ENCODE measurements around the gene DUSP1. TPM values are rescaled to one million over a fixed set of nuclear protein-coding genes. Genes with fewer than 3 reads are reported as not detected.

Gene DUSP1
- total and polyA plus RNA-seq, 2 of the 4 experiments (the other 2 are of a cell fraction): 304 to 467 TPM

DNA sequence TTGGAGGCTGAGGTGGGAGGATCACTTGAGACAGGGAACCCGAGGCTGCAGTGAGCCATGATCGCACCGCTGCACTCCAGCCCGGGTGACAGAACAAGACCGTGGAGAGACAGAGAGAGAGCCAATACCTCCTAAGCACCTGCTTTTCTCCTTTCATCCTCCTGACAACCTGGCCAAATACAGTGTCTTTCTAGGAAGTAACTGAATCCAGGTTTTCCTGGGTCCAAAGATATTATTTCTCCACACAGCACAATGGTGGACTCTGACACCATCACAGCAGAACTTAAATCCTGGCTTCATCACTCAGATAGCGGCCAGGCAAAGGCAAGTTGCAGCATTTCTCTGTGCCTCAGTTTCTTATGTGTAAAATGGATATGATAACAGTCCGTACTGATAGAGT lies 21.9 kb downstream of the DUSP1 start:
- Histone ChIP-seq H3K4me2 (ENCODE audit: low read depth, low read length) (no peak overlapping the region), H3K18ac (ENCODE audit: low read depth, low read length) (no peak overlapping the region), H2BK120ac (ENCODE audit: low read depth, low read length) (no peak overlapping the region), H2AK9ac (replicated peaks; ENCODE audit: low read depth, low read length, poor library complexity) (no peak overlapping the region), H2BK5ac (ENCODE audit: low read depth, low read length, poor library complexity, severe bottlenecking) (no peak overlapping the region), H3K9ac (ENCODE audit: low read depth, low read length) (no peak overlapping the region), H3K27me3 (ENCODE audit: control insufficient read depth, insufficient read depth, low read length) (peaks cover 2% of the 10 kb centered on the region; the same call in 1 of the 2 replicates), H3K79me1 (ENCODE audit: low read depth in 1 of 2, low read length in 2 of 2) (no peaks in the 10 kb centered on the region), H4K5ac (ENCODE audit: low read depth, low read length) (no peak overlapping the region), H3K36me3 (ENCODE audit: control insufficient read depth, insufficient read depth, low read length) (no peaks in the 10 kb centered on the region), H3K23ac (ENCODE audit: low read depth, low read length) (no peak overlapping the region), H3K27ac (ENCODE audit: insufficient read depth, low read length) (no peak overlapping the region), H2BK20ac (ENCODE audit: low read depth, low read length) (no peak overlapping the region), H3K14ac (replicated peaks; ENCODE audit: low read depth, low read length) (no peak overlapping the region), H3K4me1 (ENCODE audit: control insufficient read depth, insufficient read depth, low read length) (no peaks in the 10 kb centered on the region), H2AK5ac (ENCODE audit: low read depth, low read length) (no peak overlapping the region), H3K9me1 (ENCODE audit: insufficient read depth, low read length) (0 out of 2 replicates have a peak, but pooled peaks cover 2% of the 10 kb centered on the region), H2AFZ (replicated peaks; ENCODE audit: low read length, poor library complexity) (no peak overlapping the region), H4K20me1 (ENCODE audit: insufficient read depth, low read length) (no peaks in the 10 kb centered on the region), H3K4ac (ENCODE audit: low read depth, low read length) (no peak overlapping the region), H4K8ac (ENCODE audit: low read depth in 2 of 2, low read length in 2 of 2) (no peak overlapping the region), H3K4me3 (ENCODE audit: insufficient read depth, low read depth, low read length) (no peak overlapping the region), H2BK15ac (ENCODE audit: low read depth, low read length) (no peak overlapping the region), H3K56ac (ENCODE audit: extremely low read depth, insufficient read depth, low read length) (no peak overlapping the region), H4K91ac (ENCODE audit: insufficient read depth, low read depth, low read length) (no peak overlapping the region), H3K9me3 (ENCODE audit: control insufficient read depth, insufficient read depth, low read length) (peaks cover 6% of the 10 kb centered on the region)
- DNase-seq (no peak), ATAC-seq (ENCODE audit: low read depth) (no peak)
- WGBS, 2 experiments (ENCODE audit: extremely low coverage in 2 of 2, insufficient read length in 1 of 2): 100% methylated on average over 1 of the region's 7 CpGs; no CpG with 5 or more reads in 1 of the 2 experiments
- BruUV-seq (replicated peaks): no TSS peak
- intact Hi-C loops (cut with micrococcal nuclease) (no loop called here), in situ Hi-C loops (cut with MboI; ENCODE audit: low sequenced_read_pairs) (no loop called here), dilution Hi-C loops (cut with HindIII; ENCODE audit: low sequenced_read_pairs, unreplicated experiment) (no loop called here)
- no peak for TF ChIP-seq MAFK (IDR thresholded peaks at IDR 0.05; ENCODE audit: low read depth, low read length)
- TF ChIP-seq RAD21 (IDR thresholded peaks at IDR 0.05; ENCODE audit: low read length): no peak
- TF ChIP-seq BHLHE40 (IDR thresholded peaks at IDR 0.05; ENCODE audit: low read depth, low read length): no peak
- TF ChIP-seq MAZ (IDR thresholded peaks at IDR 0.05; ENCODE audit: borderline replicate concordance, low read depth, low read length): no peak
- no peak for TF ChIP-seq FOS (IDR thresholded peaks at IDR 0.05; ENCODE audit: low read depth, low read length)
- no peak for TF ChIP-seq MXI1 (IDR thresholded peaks at IDR 0.05; ENCODE audit: borderline replicate concordance, low read depth, low read length)
- TF ChIP-seq CHD1 (IDR thresholded peaks at IDR 0.05; ENCODE audit: low read depth, low read length): no peak
- TF ChIP-seq, protein P1, sequence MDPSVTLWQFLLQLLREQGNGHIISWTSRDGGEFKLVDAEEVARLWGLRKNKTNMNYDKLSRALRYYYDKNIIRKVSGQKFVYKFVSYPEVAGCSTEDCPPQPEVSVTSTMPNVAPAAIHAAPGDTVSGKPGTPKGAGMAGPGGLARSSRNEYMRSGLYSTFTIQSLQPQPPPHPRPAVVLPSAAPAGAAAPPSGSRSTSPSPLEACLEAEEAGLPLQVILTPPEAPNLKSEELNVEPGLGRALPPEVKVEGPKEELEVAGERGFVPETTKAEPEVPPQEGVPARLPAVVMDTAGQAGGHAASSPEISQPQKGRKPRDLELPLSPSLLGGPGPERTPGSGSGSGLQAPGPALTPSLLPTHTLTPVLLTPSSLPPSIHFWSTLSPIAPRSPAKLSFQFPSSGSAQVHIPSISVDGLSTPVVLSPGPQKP (IDR thresholded peaks at IDR 0.05; ENCODE audit: borderline replicate concordance, low read depth, low read length): no peak
- no peak for TF ChIP-seq POLR2A (IDR thresholded peaks at IDR 0.05; ENCODE audit: low read depth, low read length)
- TF ChIP-seq RCOR1 (IDR thresholded peaks at IDR 0.05; ENCODE audit: insufficient replicate concordance, low read length): no peak
- no peak for TF ChIP-seq NFE2L2 (IDR thresholded peaks at IDR 0.05; ENCODE audit: low read depth, low read length)
- CTCF ChIA-PET: no interaction called here
- POLR2A ChIA-PET (ENCODE audit: unreplicated experiment): no interaction called here
